GM12878 (cell line): ENCODE results near the gene KEL. TPM values are rescaled to one million over a fixed set of nuclear protein-coding genes. Genes with fewer than 3 reads are reported as not detected.

Experiments
- ATAC-seq: fragments of 200-7000 bp; cut with Tn5 transposase; 3 replicates; pipeline ENCODE4 v1.9.1; 2020; ENCODE audit warnings: mild to moderate bottlenecking, moderate library complexity
- BruUV-seq: library from RNA; stranded (reverse); fragments of 400-500 nt; replicated peaks from 2 replicates; lab custom pipeline; 2021; lab: Mats Ljungman, UMichigan
- CTCF ChIA-PET: fragments of 300-600 bp; sonication (Branson Sonifier 250); formaldehyde crosslinking; extraction: SDS; loops from one replicate; lab custom pipeline; 2021; ENCODE audit warnings: inconsistent platforms; lab: Yijun Ruan, JAX
- POLR2A ChIA-PET: fragments of 350-600 bp; formaldehyde crosslinking; extraction: SDS; loops from one replicate; lab custom pipeline; 2021; ENCODE audit warnings: inconsistent platforms; lab: Charles Lee
- RAD21 ChIA-PET: fragments of 300-600 bp; sonication (Branson Sonifier 250); formaldehyde crosslinking; loops from one replicate; lab custom pipeline; 2023; ENCODE audit warnings: antibody characterized with exemption; ENCODE audit not compliant: unreplicated experiment; lab: Charles Lee
- SMC1A ChIA-PET: fragments of 300-600 bp; sonication (Branson Sonifier 250); formaldehyde crosslinking; loops from one replicate; lab custom pipeline; 2023; ENCODE audit not compliant: unreplicated experiment, uncharacterized antibody; lab: Charles Lee
- DNase-seq: peaks from one replicate; pipeline ENCODE4 v3.0.0-alpha.2; 2011; ENCODE audit warnings: low read depth, low spot score
- FAIRE-seq: peaks from 3 replicates; lab custom pipeline; 2011; peaks lifted over from hg19 to GRCh38; lab: Jason Lieb, UNC
- H2AFZ ChIP-seq: 2 replicates; pipeline ENCODE4 v1.6.0; 2011; ENCODE audit warnings: low read depth, low read length, control low read depth; ENCODE audit not compliant: control insufficient read depth
- H3K27ac ChIP-seq: 2 replicates; pipeline ENCODE4 v1.5.1; 2011; ENCODE audit warnings: control low read depth; ENCODE audit not compliant: control insufficient read depth, insufficient read depth
- H3K27me3 ChIP-seq, 2 experiments: replicated peaks in 1 of 2; 2 replicates each; pipeline versions ENCODE4 v1.6.0 to v1.6.1; 2011; ENCODE audit warnings: low read length in 1 of 2; ENCODE audit not compliant: control insufficient read depth in 2 of 2, insufficient read depth in 2 of 2
- H3K36me3 ChIP-seq, 2 experiments: 2 replicates each; pipeline ENCODE4 v1.5.1; 2011; ENCODE audit warnings: low read length in 1 of 2; ENCODE audit not compliant: control insufficient read depth in 2 of 2, insufficient read depth in 2 of 2
- H3K4me1 ChIP-seq: 2 replicates; pipeline ENCODE4 v1.6.1; 2011; ENCODE audit warnings: mild to moderate bottlenecking, low read length, moderate library complexity, mixed read lengths; ENCODE audit not compliant: control insufficient read depth, insufficient read depth
- H3K4me2 ChIP-seq: 2 replicates; pipeline ENCODE4 v1.6.0; 2011; ENCODE audit warnings: control low read depth; ENCODE audit not compliant: control insufficient read depth, insufficient read depth
- H3K4me3 ChIP-seq: fragments of 200-600 bp; sonication (generic); 2 replicates; pipeline ENCODE4 v1.5.1; 2016
- H3K79me2 ChIP-seq: 2 replicates; pipeline ENCODE4 v1.6.0; 2011; ENCODE audit warnings: low read length; ENCODE audit not compliant: control insufficient read depth, insufficient read depth
- H3K9ac ChIP-seq: 2 replicates; pipeline ENCODE4 v1.8.0; 2011; ENCODE audit warnings: low read length, control low read depth, mixed read lengths; ENCODE audit not compliant: control insufficient read depth, insufficient read depth
- H3K9me3 ChIP-seq: replicated peaks from 3 replicates; pipeline ENCODE4 v1.5.1; 2011; ENCODE audit warnings: mild to moderate bottlenecking, low read length; ENCODE audit not compliant: control insufficient read depth, insufficient read depth
- H4K20me1 ChIP-seq: 2 replicates; pipeline ENCODE4 v1.6.0; 2011; ENCODE audit not compliant: control insufficient read depth, insufficient read depth
- BCL11A ChIP-seq: IDR thresholded peaks from 2 replicates; pipeline ENCODE4 v1.6.1; 2011; ENCODE audit warnings: low read depth, low read length
- EED ChIP-seq: sonication (generic); IDR thresholded peaks from 2 replicates; pipeline ENCODE4 v1.6.1; 2016; ENCODE audit warnings: antibody characterized with exemption, low read depth
- FOS ChIP-seq: IDR thresholded peaks from 3 replicates; pipeline ENCODE4 v1.6.1; 2011; ENCODE audit warnings: borderline replicate concordance; ENCODE audit not compliant: insufficient read length; ENCODE audit errors: extremely low read depth
- IKZF2 ChIP-seq, 2 experiments: fragments of 450-650 bp; IDR thresholded peaks; 2 replicates each; pipeline ENCODE4 v1.6.1; 2017; ENCODE audit warnings: mild to moderate bottlenecking in 2 of 2, moderate library complexity in 2 of 2
- MEF2B ChIP-seq: fragments of 450-650 bp; IDR thresholded peaks from 2 replicates; pipeline ENCODE4 v1.6.1; 2018; ENCODE audit warnings: mild to moderate bottlenecking, moderate library complexity; ENCODE audit not compliant: partially characterized antibody, poor library complexity, severe bottlenecking
- MXI1 ChIP-seq: fragments of 150-350 bp; IDR thresholded peaks from 2 replicates; pipeline ENCODE4 v1.6.1; 2011; ENCODE audit warnings: low read depth, mild to moderate bottlenecking, inconsistent platforms, low read length, improper control_type of control experiment
- NBN ChIP-seq: fragments of 450-650 bp; IDR thresholded peaks from 2 replicates; pipeline ENCODE4 v1.6.1; 2016
- NR2C2 ChIP-seq: IDR thresholded peaks from 2 replicates; pipeline ENCODE4 v1.6.1; 2011; ENCODE audit warnings: borderline replicate concordance, low read depth; ENCODE audit not compliant: control insufficient read depth, insufficient read length
- RELA ChIP-seq: fragments of 450-650 bp; IDR thresholded peaks from 2 replicates; pipeline ENCODE4 v1.8.0; 2014; ENCODE audit warnings: borderline replicate concordance; ENCODE audit not compliant: partially characterized antibody
- SIN3A ChIP-seq: IDR thresholded peaks from 2 replicates; pipeline ENCODE4 v1.6.1; 2012; ENCODE audit warnings: low read depth, low read length, improper control_type of control experiment
- TARDBP ChIP-seq: IDR thresholded peaks from 2 replicates; pipeline ENCODE4 v1.6.1; 2016; ENCODE audit warnings: borderline replicate concordance
- WGBS: methylation state at CpG from one replicate; pipeline ENCODE4 v1.1.6; 2016; ENCODE audit warnings: low lambda C conversion rate; ENCODE audit not compliant: insufficient replicate concordance, insufficient coverage; ENCODE audit errors: missing lambda C conversion rate; 5-methylcytosine and 5-hydroxymethylcytosine counted together
- in situ Hi-C: fragments of 300-500 bp; cut with MboI; formaldehyde crosslinking; loops from 9 replicates; pipeline ENCODE4 v1.14.3; 2018; ENCODE audit warnings: mixed read lengths
- intact Hi-C: fragments of 100-400 bp; cut with micrococcal nuclease; formaldehyde crosslinking; loops from one replicate; pipeline ENCODE4 v1.14.2; 2022; ENCODE audit not compliant: unreplicated experiment
- polyA plus RNA-seq, 11 experiments: library from polyadenylated mRNA; depleted of rRNA in 4 of 11; unstranded in 6 of 11; stranded (reverse) in 5 of 11; fragments of >200 nt; fragmentation: Nextera tagmentation in 4 of 11; fragmentation: Illumina TruSeq in 1 of 11; extraction: Ambion mirVana in 4 of 11; extraction: Trizol in 1 of 11; gene quantifications; 1 replicate in 1 of 11; 2 replicates in 10 of 11; pipeline versions ENCODE4 v1.2.1 to v1.2.3, GENCODE V29; 2011 to 2016; ENCODE audit warnings: inconsistent platforms in 2 of 11, missing spikeins in 2 of 11, low read depth in 1 of 11
- total RNA-seq, 4 experiments: library from RNA; depleted of rRNA in 3 of 4; stranded (reverse); fragments of >200 nt in 3 of 4; fragmentation: Illumina TruSeq in 1 of 4; extraction: Trizol in 1 of 4; gene quantifications; 2 replicates each; pipeline versions ENCODE4 v1.2.1 to v1.2.3, GENCODE V29; 2013 to 2021
- TF ChIP-seq, protein P1 (sequence below): IDR thresholded peaks from 2 replicates; pipeline ENCODE4 v1.6.1; 2012; ENCODE audit warnings: low read depth, low read length, improper control_type of control experiment
- TF ChIP-seq, protein P2 (sequence below), 3 experiments: IDR thresholded peaks in 2 of 3; conservative IDR thresholded peaks in 1 of 3; 2 replicates each; pipeline ENCODE4 v1.5.1; 2011; ENCODE audit warnings: low read depth in 3 of 3, low read length in 3 of 3, mild to moderate bottlenecking in 3 of 3, control low read depth in 2 of 3, moderate library complexity in 2 of 3, inconsistent platforms in 1 of 3, mixed read lengths in 1 of 3; ENCODE audit not compliant: control insufficient read depth in 2 of 3, insufficient read depth in 1 of 3; ENCODE audit errors: extremely low read depth in 1 of 3
- TF ChIP-seq, protein P3 (sequence below): fragments of 450-650 bp; IDR thresholded peaks from 2 replicates; pipeline ENCODE4 v1.6.1; 2014; ENCODE audit warnings: mild to moderate bottlenecking
- TF ChIP-seq, protein P4 (sequence below): fragments of 450-650 bp; IDR thresholded peaks from 2 replicates; pipeline ENCODE4 v1.6.1; 2018; ENCODE audit warnings: mild to moderate bottlenecking, low read depth, moderate library complexity; ENCODE audit not compliant: partially characterized antibody

Gene KEL
- total and polyA plus RNA-seq, 10 of the 15 experiments (the other 5 are each of a cell fraction or from before 2014, with no cell fraction given): 0.10 to 0.73 (median 0.23) TPM; not detected in 2

DNA sequence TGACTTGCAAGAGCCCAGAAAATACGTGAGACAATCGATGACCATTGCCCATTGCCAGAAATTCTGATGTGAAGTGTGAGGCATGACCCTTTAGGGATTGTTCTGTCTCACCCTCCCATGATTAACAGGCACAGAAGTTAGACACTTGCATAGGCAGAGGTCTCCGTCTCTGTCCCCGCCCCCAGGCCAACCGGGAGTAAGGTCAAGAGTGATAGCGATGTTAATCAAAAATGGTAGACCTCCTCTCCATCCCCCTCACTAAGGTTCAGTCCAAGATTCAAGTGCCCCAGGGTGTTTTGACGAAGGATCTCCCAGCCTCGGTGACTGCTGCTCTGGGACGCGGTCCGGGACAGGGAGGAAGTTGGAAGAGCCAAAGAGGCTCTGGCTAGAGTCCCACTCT is 53.9 kb downstream of the KEL start (continued):
- TF ChIP-seq EED: no peak
- TF ChIP-seq IKZF2 (IDR thresholded peaks at IDR 0.05): no peak

DNA sequence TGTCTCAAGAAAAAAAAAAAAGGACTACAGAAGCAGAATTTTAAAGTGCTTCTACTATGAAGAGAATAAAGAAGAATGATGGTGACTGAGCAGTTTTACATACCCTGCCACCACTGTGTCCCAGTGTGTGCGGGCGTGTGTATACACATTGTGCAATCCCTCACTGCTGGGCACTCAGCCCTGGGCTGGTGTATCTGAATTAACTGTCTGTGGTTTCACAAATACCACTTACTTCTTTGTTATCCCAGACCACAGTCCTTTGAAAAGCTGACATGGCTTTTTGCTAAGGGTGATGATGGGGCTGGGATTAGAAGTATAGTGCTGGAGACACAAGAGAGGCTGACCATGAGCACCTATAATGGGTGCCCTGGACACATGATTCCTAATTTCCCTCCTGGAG is 55.5 kb downstream of the KEL start:
- no TSS peak for BruUV-seq
- H3K4me1 ChIP-seq: no peaks in the 10 kb centered on the region
- TF ChIP-seq FOS (no peak), NBN (no peak), MXI1 (no peak), TARDBP (no peak), RELA (no peak), SIN3A (no peak), BCL11A (no peak), NR2C2 (no peak), MEF2B (no peak)
- TF ChIP-seq, protein P1, sequence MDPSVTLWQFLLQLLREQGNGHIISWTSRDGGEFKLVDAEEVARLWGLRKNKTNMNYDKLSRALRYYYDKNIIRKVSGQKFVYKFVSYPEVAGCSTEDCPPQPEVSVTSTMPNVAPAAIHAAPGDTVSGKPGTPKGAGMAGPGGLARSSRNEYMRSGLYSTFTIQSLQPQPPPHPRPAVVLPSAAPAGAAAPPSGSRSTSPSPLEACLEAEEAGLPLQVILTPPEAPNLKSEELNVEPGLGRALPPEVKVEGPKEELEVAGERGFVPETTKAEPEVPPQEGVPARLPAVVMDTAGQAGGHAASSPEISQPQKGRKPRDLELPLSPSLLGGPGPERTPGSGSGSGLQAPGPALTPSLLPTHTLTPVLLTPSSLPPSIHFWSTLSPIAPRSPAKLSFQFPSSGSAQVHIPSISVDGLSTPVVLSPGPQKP: no peak
- TF ChIP-seq, protein P2, sequence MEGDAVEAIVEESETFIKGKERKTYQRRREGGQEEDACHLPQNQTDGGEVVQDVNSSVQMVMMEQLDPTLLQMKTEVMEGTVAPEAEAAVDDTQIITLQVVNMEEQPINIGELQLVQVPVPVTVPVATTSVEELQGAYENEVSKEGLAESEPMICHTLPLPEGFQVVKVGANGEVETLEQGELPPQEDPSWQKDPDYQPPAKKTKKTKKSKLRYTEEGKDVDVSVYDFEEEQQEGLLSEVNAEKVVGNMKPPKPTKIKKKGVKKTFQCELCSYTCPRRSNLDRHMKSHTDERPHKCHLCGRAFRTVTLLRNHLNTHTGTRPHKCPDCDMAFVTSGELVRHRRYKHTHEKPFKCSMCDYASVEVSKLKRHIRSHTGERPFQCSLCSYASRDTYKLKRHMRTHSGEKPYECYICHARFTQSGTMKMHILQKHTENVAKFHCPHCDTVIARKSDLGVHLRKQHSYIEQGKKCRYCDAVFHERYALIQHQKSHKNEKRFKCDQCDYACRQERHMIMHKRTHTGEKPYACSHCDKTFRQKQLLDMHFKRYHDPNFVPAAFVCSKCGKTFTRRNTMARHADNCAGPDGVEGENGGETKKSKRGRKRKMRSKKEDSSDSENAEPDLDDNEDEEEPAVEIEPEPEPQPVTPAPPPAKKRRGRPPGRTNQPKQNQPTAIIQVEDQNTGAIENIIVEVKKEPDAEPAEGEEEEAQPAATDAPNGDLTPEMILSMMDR (IDR thresholded peaks at IDR 0.05 in 2 of 3, conservative IDR thresholded peaks at IDR 0.05 in 1 of 3; ENCODE audit: control insufficient read depth in 2 of 3, extremely low read depth in 1 of 3, insufficient read depth in 1 of 3, low read depth in 3 of 3, low read length in 3 of 3): no peak
- TF ChIP-seq, protein P3, sequence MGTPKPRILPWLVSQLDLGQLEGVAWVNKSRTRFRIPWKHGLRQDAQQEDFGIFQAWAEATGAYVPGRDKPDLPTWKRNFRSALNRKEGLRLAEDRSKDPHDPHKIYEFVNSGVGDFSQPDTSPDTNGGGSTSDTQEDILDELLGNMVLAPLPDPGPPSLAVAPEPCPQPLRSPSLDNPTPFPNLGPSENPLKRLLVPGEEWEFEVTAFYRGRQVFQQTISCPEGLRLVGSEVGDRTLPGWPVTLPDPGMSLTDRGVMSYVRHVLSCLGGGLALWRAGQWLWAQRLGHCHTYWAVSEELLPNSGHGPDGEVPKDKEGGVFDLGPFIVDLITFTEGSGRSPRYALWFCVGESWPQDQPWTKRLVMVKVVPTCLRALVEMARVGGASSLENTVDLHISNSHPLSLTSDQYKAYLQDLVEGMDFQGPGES: no peak
- TF ChIP-seq, protein P4, sequence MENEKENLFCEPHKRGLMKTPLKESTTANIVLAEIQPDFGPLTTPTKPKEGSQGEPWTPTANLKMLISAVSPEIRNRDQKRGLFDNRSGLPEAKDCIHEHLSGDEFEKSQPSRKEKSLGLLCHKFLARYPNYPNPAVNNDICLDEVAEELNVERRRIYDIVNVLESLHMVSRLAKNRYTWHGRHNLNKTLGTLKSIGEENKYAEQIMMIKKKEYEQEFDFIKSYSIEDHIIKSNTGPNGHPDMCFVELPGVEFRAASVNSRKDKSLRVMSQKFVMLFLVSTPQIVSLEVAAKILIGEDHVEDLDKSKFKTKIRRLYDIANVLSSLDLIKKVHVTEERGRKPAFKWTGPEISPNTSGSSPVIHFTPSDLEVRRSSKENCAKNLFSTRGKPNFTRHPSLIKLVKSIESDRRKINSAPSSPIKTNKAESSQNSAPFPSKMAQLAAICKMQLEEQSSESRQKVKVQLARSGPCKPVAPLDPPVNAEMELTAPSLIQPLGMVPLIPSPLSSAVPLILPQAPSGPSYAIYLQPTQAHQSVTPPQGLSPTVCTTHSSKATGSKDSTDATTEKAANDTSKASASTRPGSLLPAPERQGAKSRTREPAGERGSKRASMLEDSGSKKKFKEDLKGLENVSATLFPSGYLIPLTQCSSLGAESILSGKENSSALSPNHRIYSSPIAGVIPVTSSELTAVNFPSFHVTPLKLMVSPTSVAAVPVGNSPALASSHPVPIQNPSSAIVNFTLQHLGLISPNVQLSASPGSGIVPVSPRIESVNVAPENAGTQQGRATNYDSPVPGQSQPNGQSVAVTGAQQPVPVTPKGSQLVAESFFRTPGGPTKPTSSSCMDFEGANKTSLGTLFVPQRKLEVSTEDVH: no peak
- no peaks in the 10 kb centered on the region for H4K20me1 ChIP-seq
- no peaks in the 10 kb centered on the region for H3K79me2 ChIP-seq
- no peak for ATAC-seq
- ChIA-PET POLR2A (no interaction called here), RAD21 (no interaction called here), SMC1A (no interaction called here), CTCF (no interaction called here)
- no peak for DNase-seq
- peaks cover 0 to 2% of the 10 kb centered on the region in 2 experiments; a peak in 2 of 4 replicates for H3K27me3 ChIP-seq
- no peak overlapping the region for H3K27ac ChIP-seq
- 86% methylated on average over 2 of the region's 2 CpGs for WGBS
- no peak overlapping the region for H3K4me3 ChIP-seq
- H3K36me3 ChIP-seq: no peaks in the 10 kb centered on the region
- H3K9me3 ChIP-seq: no peaks in the 10 kb centered on the region
- no peak for FAIRE-seq
- intact Hi-C loops: no loop called here
- no peak overlapping the region for H2AFZ ChIP-seq
- in situ Hi-C loops: no loop called here
- no peak overlapping the region for H3K4me2 ChIP-seq
- no peak overlapping the region for H3K9ac ChIP-seq
